A673 (cell line): Measurements from ENCODE around the gene RAB14. TPM values are rescaled to one million over a fixed set of nuclear protein-coding genes. Genes with fewer than 3 reads are reported as not detected.

Experiments
- BruUV-seq: library from RNA; stranded (reverse); fragments of 400-500 nt; replicated peaks from 2 replicates; lab custom pipeline; 2021; lab: Mats Ljungman, UMichigan
- CTCF ChIA-PET: fragments of 300-600 bp; sonication (Branson Sonifier 250); formaldehyde crosslinking; loops from one replicate; lab custom pipeline; 2022; ENCODE audit warnings: antibody characterized with exemption; lab: Charles Lee
- POLR2A ChIA-PET: fragments of 300-600 bp; sonication (Branson Sonifier 250); formaldehyde crosslinking; loops from one replicate; lab custom pipeline; 2022; ENCODE audit warnings: antibody characterized with exemption; ENCODE audit not compliant: low non-redundant PET; lab: Charles Lee
- DNase-seq: peaks from one replicate; pipeline ENCODE4 v3.0.0-alpha.2; 2015; ENCODE audit warnings: low spot score
- H3K27ac ChIP-seq: fragments of 200-600 bp; sonication (generic); 2 replicates; pipeline ENCODE4 v1.5.1; 2016; ENCODE audit warnings: mixed run types, low read depth, mild to moderate bottlenecking, mixed read lengths, antibody characterized with exemption, low read length; ENCODE audit not compliant: poor library complexity, severe bottlenecking
- H3K27me3 ChIP-seq: fragments of 200-600 bp; sonication (generic); replicated peaks from 2 replicates; pipeline ENCODE4 v1.6.1; 2017; ENCODE audit warnings: mixed run types, low read depth, mild to moderate bottlenecking, mixed read lengths, antibody characterized with exemption, low read length; ENCODE audit not compliant: insufficient read depth, poor library complexity
- H3K36me3 ChIP-seq: fragments of 200-600 bp; sonication (generic); 2 replicates; pipeline ENCODE4 v1.6.1; 2016; ENCODE audit warnings: mixed run types, mild to moderate bottlenecking, mixed read lengths, antibody characterized with exemption, low read length; ENCODE audit not compliant: insufficient read depth, poor library complexity, severe bottlenecking
- H3K4me1 ChIP-seq: fragments of 200-600 bp; sonication (generic); 2 replicates; pipeline ENCODE4 v1.6.1; 2017; ENCODE audit warnings: mixed run types, mild to moderate bottlenecking, mixed read lengths, antibody characterized with exemption, low read length; ENCODE audit not compliant: insufficient read depth, poor library complexity, severe bottlenecking
- H3K4me3 ChIP-seq: fragments of 200-600 bp; sonication (generic); 2 replicates; pipeline ENCODE4 v1.5.1; 2016; ENCODE audit warnings: low read depth, mixed run types, mild to moderate bottlenecking, mixed read lengths, low read length; ENCODE audit not compliant: poor library complexity, severe bottlenecking
- H3K9me3 ChIP-seq: fragments of 200-600 bp; sonication (generic); 2 replicates; pipeline ENCODE4 v1.6.1; 2016; ENCODE audit warnings: mixed run types, low read depth, mild to moderate bottlenecking, mixed read lengths, antibody characterized with exemption, low read length; ENCODE audit not compliant: poor library complexity, severe bottlenecking
- CTCF ChIP-seq: fragments of 300-800, 200-600 bp; sonication (generic); conservative IDR thresholded peaks from 2 replicates; pipeline ENCODE4 v1.5.1; 2017; ENCODE audit warnings: low read depth, mild to moderate bottlenecking, antibody characterized with exemption, low read length, moderate library complexity, mixed read lengths
- EZH2 ChIP-seq: fragments of 200-600 bp; sonication (generic); IDR thresholded peaks from 2 replicates; pipeline ENCODE4 v1.6.1; 2017; ENCODE audit warnings: borderline replicate concordance, low read depth, mild to moderate bottlenecking, mixed read lengths, antibody characterized with exemption, low read length; ENCODE audit not compliant: poor library complexity, severe bottlenecking
- intact Hi-C: fragments of 100-400 bp; cut with micrococcal nuclease; formaldehyde crosslinking; loops from one replicate; pipeline ENCODE4 v1.10.0; 2022; ENCODE audit not compliant: unreplicated experiment
- total RNA-seq: library from RNA; stranded (reverse); gene quantifications from 2 replicates; pipeline ENCODE4 v1.2.3, GENCODE V29; 2021

RAB14 gene
- total RNA-seq, 1 experiment from 2014 or later = 71.9 TPM

- no peaks in the 10 kb centered on the region for H3K36me3 ChIP-seq
- intact Hi-C loops = loop anchor here (5.0 kb wide), 2 partner anchors 77 to 287 kb away; partner anchors contain the start of gene GGTA1
- ChIA-PET POLR2A (no interaction called here), CTCF (no interaction called here)
- H3K27me3 ChIP-seq = no peaks in the 10 kb centered on the region
- no peak for DNase-seq
- H3K27ac ChIP-seq = no peak overlapping the region
- TF ChIP-seq EZH2 (no peak), CTCF (no peak)
- peaks cover 17% of the 10 kb centered on the region for H3K4me1 ChIP-seq
- BruUV-seq = no TSS peak
- H3K4me3 ChIP-seq = no peak overlapping the region
- H3K9me3 ChIP-seq = peaks cover 4% of the 10 kb centered on the region
These were observed 8.9 kb upstream of the RAB14 start for GRCh38 chr9:121210536-121210935.

GRCh38 chr9:121207371-121207940 is 5.8 kb upstream of the RAB14 start:
- DNase-seq = no peak
- H3K4me3 ChIP-seq = no peak overlapping the region
- no TSS peak for BruUV-seq
- intact Hi-C loops = no loop called here
- ChIA-PET POLR2A (no interaction called here), CTCF (no interaction called here)
- H3K9me3 ChIP-seq = peaks cover 4% of the 10 kb centered on the region
- H3K27me3 ChIP-seq = no peaks in the 10 kb centered on the region
- TF ChIP-seq CTCF (no peak), EZH2 (no peak)
- H3K4me1 ChIP-seq = peaks cover 17% of the 10 kb centered on the region
- H3K36me3 ChIP-seq = no peaks in the 10 kb centered on the region
- H3K27ac ChIP-seq = no peak overlapping the region

- DNase-seq = peak; percentile 86
- no TSS peak for BruUV-seq
- no peak for TF ChIP-seq CTCF
- no peak for TF ChIP-seq EZH2
- H3K9me3 ChIP-seq = peaks cover 4% of the 10 kb centered on the region
- ChIA-PET POLR2A (interaction anchor here (0.7 kb wide), 1 partner anchor 193 kb away, joined by 7 read pairs; no protein-coding TSS in a partner anchor), CTCF (interaction anchor here (0.7 kb wide), 1 partner anchor 226 kb away, joined by 3 read pairs; no protein-coding TSS in a partner anchor)
- H3K4me1 ChIP-seq = peaks cover 17% of the 10 kb centered on the region
- H3K4me3 ChIP-seq = no peak overlapping the region
- no peaks in the 10 kb centered on the region for H3K27me3 ChIP-seq
- intact Hi-C loops = no loop called here
- H3K27ac ChIP-seq = no peak overlapping the region
- no peaks in the 10 kb centered on the region for H3K36me3 ChIP-seq
These were observed 5.1 kb upstream of the RAB14 start for GRCh38 chr9:121206516-121207370.
